HCT116 (cell line): ENCODE measurements around the gene ARF1. TPM values are rescaled to one million over a fixed set of nuclear protein-coding genes. Genes with fewer than 3 reads are reported as not detected.

Experiments
- ATAC-seq: fragments of 200-7000 bp; cut with Tn5 transposase; 2 replicates; pipeline ENCODE4 v1.9.1; 2020; ENCODE audit warnings: mild to moderate bottlenecking, moderate library complexity
- BruUV-seq: library from RNA; stranded (reverse); fragments of 400-500 nt; replicated peaks from 2 replicates; lab custom pipeline; 2021; lab: Mats Ljungman, UMichigan
- CTCF ChIA-PET: fragments of 300-600 bp; sonication (Branson Sonifier 250); formaldehyde crosslinking; loops from one replicate; lab custom pipeline; 2021; ENCODE audit warnings: antibody characterized with exemption; lab: Charles Lee
- POLR2A ChIA-PET: fragments of 300-600, 350-600 bp; sonication (Branson Sonifier 250); formaldehyde crosslinking; loops from one replicate; lab custom pipeline; 2021; ENCODE audit warnings: antibody characterized with exemption; lab: Charles Lee
- RAD21 ChIA-PET, 2 experiments: fragments of 300-600 bp; sonication (Branson Sonifier 250); formaldehyde crosslinking; loops; one replicate each; lab custom pipeline; 2023; ENCODE audit warnings: low total read pairs in 2 of 2; ENCODE audit not compliant: uncharacterized antibody in 2 of 2, unreplicated experiment in 2 of 2, low non-redundant PET in 1 of 2; lab: Charles Lee
- DNase-seq: peaks from one replicate; pipeline ENCODE4 v3.0.0-alpha.2; 2010; ENCODE audit warnings: low read depth, low spot score
- H2AFZ ChIP-seq: fragments of 200-600 bp; shearing (Covaris generic), sonication (generic); 2 replicates; pipeline ENCODE4 v1.6.1; 2017; ENCODE audit warnings: low read depth, mixed run types, mixed read lengths, antibody characterized with exemption, low read length; ENCODE audit not compliant: poor library complexity, severe bottlenecking
- H3K27ac ChIP-seq: 2 replicates; pipeline ENCODE4 v1.5.1; 2012; ENCODE audit warnings: low read depth, low read length
- H3K27me3 ChIP-seq: fragments of 200-600 bp; sonication (generic); 2 replicates; pipeline ENCODE4 v1.6.1; 2016; ENCODE audit warnings: mixed run types, low read length, mixed read lengths; ENCODE audit not compliant: insufficient read depth
- H3K36me3 ChIP-seq, 2 experiments: fragments of 200-500 bp in 1 of 2; fragments of 200-600 bp in 1 of 2; sonication (Bioruptor generic) in 1 of 2; sonication (generic) in 1 of 2; 2 replicates each; pipeline versions ENCODE4 v1.5.1 to v1.6.1; 2014 to 2016; ENCODE audit warnings: low read length in 2 of 2, inconsistent platforms in 1 of 2, mixed read lengths in 1 of 2, mixed run types in 1 of 2; ENCODE audit not compliant: insufficient read depth in 2 of 2, control insufficient read depth in 1 of 2
- H3K4me1 ChIP-seq, 2 experiments: fragments of 200-600 bp in 1 of 2; sonication (generic) in 1 of 2; 2 replicates each; pipeline versions ENCODE4 v1.5.1 to v1.6.1; 2012 to 2017; ENCODE audit warnings: low read length in 2 of 2, inconsistent platforms in 1 of 2, mild to moderate bottlenecking in 1 of 2, mixed read lengths in 1 of 2, mixed run types in 1 of 2, moderate library complexity in 1 of 2; ENCODE audit not compliant: insufficient read depth in 2 of 2, control insufficient read depth in 1 of 2
- H3K4me2 ChIP-seq: fragments of 200-600 bp; sonication (generic); 2 replicates; pipeline ENCODE4 v1.6.1; 2017; ENCODE audit warnings: mixed run types, low read length, mixed read lengths
- H3K4me3 ChIP-seq, 2 experiments: fragments of 200-600 bp in 1 of 2; sonication (generic) in 1 of 2; replicated peaks in 1 of 2; 2 replicates each; pipeline ENCODE4 v1.5.1; 2011 to 2016; ENCODE audit warnings: low read length in 2 of 2, control low read depth in 1 of 2, low read depth in 1 of 2, mild to moderate bottlenecking in 1 of 2, mixed read lengths in 1 of 2, mixed run types in 1 of 2
- H3K79me2 ChIP-seq: fragments of 200-600 bp; sonication (generic); 2 replicates; pipeline ENCODE4 v1.6.1; 2017; ENCODE audit warnings: mild to moderate bottlenecking, mixed run types, low read length, moderate library complexity, mixed read lengths; ENCODE audit not compliant: insufficient read depth
- H3K9ac ChIP-seq: fragments of 200-600 bp; sonication (generic); 2 replicates; pipeline ENCODE4 v1.6.1; 2016; ENCODE audit warnings: low read length, mixed read lengths
- H3K9me2 ChIP-seq: fragments of 200-600 bp; sonication (generic), shearing (Covaris generic); 2 replicates; pipeline ENCODE4 v1.6.1; 2017; ENCODE audit warnings: mixed run types, mild to moderate bottlenecking, moderate library complexity; ENCODE audit not compliant: insufficient read depth
- H3K9me3 ChIP-seq, 2 experiments: fragments of 200-500 bp in 1 of 2; fragments of 200-600 bp in 1 of 2; sonication (Bioruptor generic) in 1 of 2; sonication (generic) in 1 of 2; 2 replicates each; pipeline ENCODE4 v1.6.1; 2014 to 2017; ENCODE audit warnings: low read length in 2 of 2, mixed read lengths in 2 of 2, inconsistent platforms in 1 of 2, low read depth in 1 of 2, mild to moderate bottlenecking in 1 of 2, mixed run types in 1 of 2, moderate library complexity in 1 of 2; ENCODE audit not compliant: control insufficient read depth in 1 of 2, insufficient read depth in 1 of 2
- H4K20me1 ChIP-seq: fragments of 200-600 bp; sonication (generic), shearing (Covaris generic); 2 replicates; pipeline ENCODE4 v1.6.1; 2017; ENCODE audit warnings: mixed run types, mild to moderate bottlenecking, moderate library complexity; ENCODE audit not compliant: insufficient read depth
- ATF3 ChIP-seq: IDR thresholded peaks from 2 replicates; pipeline ENCODE4 v1.6.1; 2012
- CBX3 ChIP-seq: IDR thresholded peaks from 2 replicates; pipeline ENCODE4 v1.6.1; 2012; ENCODE audit warnings: low read depth
- ELF1 ChIP-seq: IDR thresholded peaks from 2 replicates; pipeline ENCODE4 v1.6.1; 2012; ENCODE audit warnings: low read depth, borderline replicate concordance
- EZH2 ChIP-seq: fragments of 200-600 bp; sonication (generic); IDR thresholded peaks from 2 replicates; pipeline ENCODE4 v1.6.1; 2017; ENCODE audit warnings: antibody characterized with exemption, mixed run types
- MAX ChIP-seq: IDR thresholded peaks from 2 replicates; pipeline ENCODE4 v1.6.1; 2012
- POLR2A ChIP-seq: IDR thresholded peaks from 2 replicates; pipeline ENCODE4 v1.7.0; 2011; ENCODE audit warnings: borderline replicate concordance; ENCODE audit not compliant: insufficient read depth, insufficient read length; ENCODE audit errors: extremely low read depth
- TCF7L2 ChIP-seq: IDR thresholded peaks from 2 replicates; pipeline ENCODE4 v1.7.0; 2011; ENCODE audit warnings: borderline replicate concordance, inconsistent platforms; ENCODE audit not compliant: insufficient read depth, insufficient read length; ENCODE audit errors: extremely low read depth
- intact Hi-C: fragments of 100-400 bp; cut with micrococcal nuclease; formaldehyde crosslinking; loops from 2 replicates; pipeline ENCODE4 v1.10.0; 2022
- total RNA-seq: library from RNA; stranded (reverse); gene quantifications from one replicate; pipeline ENCODE4 v1.2.1, GENCODE V29; 2021; ENCODE audit not compliant: unreplicated experiment

ARF1 gene
- total RNA-seq, 1 experiment from 2014 or later, result 394 TPM

- Histone ChIP-seq H3K27ac (no peak overlapping the region), H3K4me3 (no peak overlapping the region), H3K9ac (no peak overlapping the region), H3K4me2 (no peak overlapping the region), H3K36me3 (peaks cover 15 to 62% of the 10 kb centered on the region in 2 experiments), H4K20me1 (peaks cover 17% of the 10 kb centered on the region; the same call in 1 of the 2 replicates), H2AFZ (no peak overlapping the region), H3K4me1 (peaks cover 2 to 5% of the 10 kb centered on the region in 2 experiments; a peak in 3 of 4 replicates), H3K27me3 (no peaks in the 10 kb centered on the region), H3K9me2 (no peaks in the 10 kb centered on the region), H3K9me3 (peaks cover 10 to 19% of the 10 kb centered on the region in 2 experiments; a peak in 2 of 4 replicates), H3K79me2 (peaks cover 95% of the 10 kb centered on the region)
- intact Hi-C loops, result no loop called here
- ATAC-seq (no peak), DNase-seq (no peak)
- RAD21 ChIA-PET, result no interaction called here
- TF ChIP-seq POLR2A (no peak), ELF1 (no peak), ATF3 (no peak), TCF7L2 (no peak), MAX (no peak), EZH2 (no peak), CBX3 (no peak)
- POLR2A ChIA-PET, result no interaction called here
- CTCF ChIA-PET, result no interaction called here
- BruUV-seq, result no TSS peak
Observed at GRCh38 chr1:228096416-228097332, 14.2 kb downstream of the ARF1 start.
